NCI-H2081 treated with DMSO at 0.1 percent for 48 hours (cell line): ENCODE measurements around the gene WDR54.
"Not testable (repeated sequence)": the region's sequence is repeated elsewhere in the genome, so short reads cannot be mapped to it uniquely, and the experiment has no call there.

Experiments
- DNase-seq: peaks from one replicate; lab custom pipeline; 2025; lab: John Stamatoyannopoulos, UW

The WDR54 gene

DNA sequence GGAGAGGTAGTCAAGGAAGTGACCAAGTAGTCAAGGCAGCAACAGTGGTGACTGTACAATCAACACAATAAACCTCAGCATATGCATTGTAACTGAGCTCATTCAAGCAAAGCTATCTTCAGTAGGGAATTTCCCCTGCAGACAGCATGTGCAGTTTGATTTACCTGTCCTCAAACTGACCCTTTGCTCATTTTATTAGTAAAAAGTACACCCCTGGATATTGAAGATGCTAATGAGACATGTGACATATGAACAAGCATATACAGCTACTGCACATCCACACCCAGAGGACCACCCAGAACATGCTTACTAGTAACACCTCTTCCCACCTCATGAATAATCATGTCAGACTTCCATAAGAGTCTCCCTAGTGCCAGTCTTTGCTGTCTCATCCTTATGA, 15.5 kb upstream of the WDR54 start:
- DNase-seq: no peak

DNA sequence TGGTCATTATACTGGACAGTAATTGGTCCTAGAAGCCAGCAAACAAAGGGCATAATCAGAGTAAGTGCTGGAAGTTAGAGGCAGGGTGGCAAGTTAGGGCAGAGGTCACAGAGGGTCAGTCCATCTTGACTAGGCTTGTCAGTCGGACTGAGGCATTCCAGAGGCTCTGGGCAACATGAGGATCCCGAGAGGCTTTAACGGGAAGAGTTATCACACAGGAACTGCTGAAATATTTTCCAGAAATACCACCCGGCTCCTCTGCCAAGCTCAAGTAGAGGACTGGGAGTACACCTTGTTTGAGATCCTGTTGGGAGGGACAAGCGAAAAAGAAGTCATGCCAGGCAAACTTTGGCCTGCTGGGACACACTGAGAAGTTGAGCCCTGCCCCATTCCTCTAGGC, 13.8 kb upstream of the WDR54 start:
- no peak for DNase-seq

DNA sequence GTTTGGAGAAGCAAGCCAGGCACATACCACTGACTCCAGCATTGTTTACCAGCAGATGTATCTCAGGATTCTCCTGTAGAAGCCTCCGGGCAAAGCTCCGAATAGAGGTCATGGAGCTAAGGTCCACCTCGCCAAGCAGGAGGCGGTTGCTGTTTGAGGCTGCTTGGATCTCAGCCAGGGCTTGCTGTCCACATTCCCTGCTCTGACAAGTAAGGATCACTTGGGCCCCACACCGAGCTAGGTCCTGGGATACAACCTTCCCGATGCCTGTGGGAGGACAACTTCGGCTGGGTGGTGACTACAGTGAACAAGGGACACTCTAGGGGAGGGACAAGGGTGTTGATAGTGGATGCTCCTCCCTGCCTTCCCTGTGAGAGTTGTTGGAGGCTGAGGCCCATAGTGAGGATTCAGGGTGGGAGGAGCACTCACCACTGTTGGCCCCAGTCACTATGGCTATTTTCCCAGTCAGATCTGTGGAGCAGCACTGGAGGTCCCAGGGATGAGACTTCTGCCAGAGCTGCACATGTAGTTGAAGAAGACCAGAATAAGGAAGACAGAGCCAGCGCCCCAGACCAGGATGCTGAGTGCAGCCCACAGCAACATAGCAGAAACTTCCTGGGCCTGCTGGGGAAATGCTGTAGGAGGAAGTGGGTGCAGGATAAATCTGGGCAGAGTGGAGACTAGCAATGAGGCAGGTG, 8.4 kb upstream of the WDR54 start:
- DNase-seq: no peak

DNA sequence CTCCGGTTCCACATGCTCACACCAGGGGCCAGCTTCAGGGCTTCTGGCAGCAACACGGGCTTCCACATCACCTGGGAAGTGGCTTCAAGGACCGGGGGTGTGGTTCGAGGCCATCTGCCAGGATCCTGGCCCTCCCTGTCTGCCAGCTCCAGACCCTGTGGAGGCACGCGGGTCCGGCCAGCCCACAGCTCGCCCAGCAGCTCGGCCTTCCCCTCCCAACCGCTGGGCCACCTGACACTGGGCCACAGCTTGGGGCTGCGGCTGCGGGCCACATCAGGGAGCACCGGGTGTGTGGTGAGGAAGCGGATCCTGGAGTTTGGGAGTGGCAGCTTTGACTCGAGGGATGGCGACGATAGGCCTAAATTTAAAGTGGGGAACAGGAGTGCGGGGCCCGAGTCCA, 7.1 kb upstream of the WDR54 start:
- no peak for DNase-seq

DNA sequence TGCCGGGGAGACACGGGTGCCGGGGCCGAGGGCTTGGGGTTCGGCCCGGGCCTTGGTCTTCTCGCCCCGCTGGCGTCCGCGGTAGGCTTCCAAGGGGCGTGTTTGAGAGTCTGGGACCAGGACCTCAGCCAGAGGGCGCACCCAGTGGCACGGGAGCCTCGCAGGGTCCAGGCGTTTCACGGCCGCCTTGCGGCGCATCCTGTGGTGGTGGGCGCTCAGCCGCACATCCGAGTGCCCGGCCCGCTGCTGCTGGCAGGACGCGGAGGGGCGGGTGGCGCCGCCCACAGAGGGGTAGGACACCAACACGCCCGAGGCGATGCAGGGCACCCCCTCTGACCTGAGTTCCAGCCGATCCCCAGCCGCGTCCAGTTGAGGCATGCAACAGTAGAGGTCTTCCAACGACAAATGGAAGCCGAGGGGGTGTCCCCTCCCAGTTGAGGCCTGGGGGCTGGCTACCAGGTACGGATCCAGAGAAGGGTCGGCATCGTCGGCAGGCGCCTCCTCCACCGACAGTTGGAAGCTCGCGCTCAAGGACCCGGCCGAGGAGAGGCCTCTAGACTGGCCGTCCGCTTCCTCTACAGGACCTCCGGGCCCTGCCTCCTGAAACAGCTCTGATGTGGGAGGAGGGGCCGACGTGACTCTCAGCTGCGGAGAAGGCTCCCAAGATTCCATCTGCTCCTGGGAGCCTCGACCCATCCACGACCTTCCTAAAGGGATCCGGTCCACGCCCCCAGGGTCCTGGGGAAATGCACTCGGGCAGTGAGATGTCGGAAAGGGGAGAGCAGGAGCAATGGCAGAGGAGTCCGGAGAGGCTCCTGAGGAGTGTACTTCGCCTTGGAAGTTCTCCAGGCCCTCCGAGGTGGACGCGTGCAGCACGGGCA, 6.4 kb upstream of the WDR54 start:
- no peak for DNase-seq

DNA sequence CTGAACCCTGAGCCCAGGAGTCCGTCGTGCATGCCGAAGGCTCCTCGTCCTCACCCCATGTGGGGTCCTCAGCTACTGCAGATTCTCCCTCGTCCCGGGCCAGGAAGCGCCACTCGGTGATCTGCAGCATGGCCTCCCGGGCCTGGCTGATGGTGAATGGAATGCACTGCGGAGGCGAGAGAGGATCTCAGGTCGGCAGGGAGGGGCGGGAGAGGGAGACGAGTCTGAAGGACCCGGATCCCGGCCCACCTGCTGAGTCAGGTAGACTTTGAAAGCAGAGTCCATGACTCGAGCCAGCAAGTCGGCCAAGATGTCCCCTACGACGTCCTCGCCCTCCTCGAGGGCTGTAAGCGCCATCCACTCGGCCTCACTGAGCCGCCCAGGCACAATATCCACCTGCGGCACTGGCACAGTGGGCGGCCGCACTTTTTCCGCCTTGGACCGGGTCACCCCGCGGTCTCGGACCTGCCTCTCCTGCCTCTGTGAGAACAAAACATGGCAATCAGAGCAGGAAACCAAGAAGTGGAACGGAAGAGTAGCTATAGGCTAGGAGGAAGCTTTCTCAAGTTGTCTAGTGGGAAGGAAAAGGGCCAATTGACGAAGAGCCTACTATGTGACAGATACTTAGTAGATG, 5.7 kb upstream of the WDR54 start:
- no peak for DNase-seq

DNA sequence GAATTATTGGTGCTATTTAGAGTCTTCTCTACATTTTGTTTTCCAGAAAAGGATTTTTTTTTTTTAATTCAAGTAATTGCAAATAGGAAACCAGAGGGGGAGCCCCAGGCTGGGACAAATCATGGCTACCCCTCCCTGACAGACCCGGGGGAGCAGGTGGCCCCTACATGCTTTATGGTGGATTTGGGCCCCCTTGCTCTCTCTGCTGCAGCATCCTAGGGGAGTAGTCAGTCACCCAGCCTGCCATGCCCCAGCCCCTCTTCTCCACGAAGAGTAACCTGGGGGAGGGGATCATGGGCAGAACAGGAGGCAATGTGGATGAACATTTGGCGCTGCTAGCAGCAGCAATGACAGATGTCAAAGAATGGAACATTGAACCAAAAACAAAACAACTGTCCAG, 4.8 kb upstream of the WDR54 start:
- DNase-seq: no peak

DNA sequence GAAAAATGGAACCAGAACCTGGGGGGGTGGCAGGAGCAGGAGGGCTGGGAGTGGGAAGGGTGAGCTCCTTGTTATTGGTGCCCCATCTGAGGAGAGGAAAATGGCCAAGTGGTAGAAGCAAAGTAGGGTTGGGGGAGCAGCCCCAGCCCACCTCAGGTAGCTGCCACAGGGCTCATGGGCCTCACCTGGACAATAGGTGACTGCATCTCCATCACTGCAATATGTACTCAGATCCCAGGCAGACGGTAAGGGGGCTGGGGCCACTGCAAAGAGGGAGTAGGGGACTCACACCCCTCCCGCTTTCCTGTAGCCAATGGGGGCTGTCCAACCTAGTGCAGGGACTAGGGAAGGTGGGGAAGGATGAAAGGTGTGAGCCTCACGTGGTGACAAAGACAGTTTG, 4.3 kb upstream of the WDR54 start:
- DNase-seq: no peak

DNA sequence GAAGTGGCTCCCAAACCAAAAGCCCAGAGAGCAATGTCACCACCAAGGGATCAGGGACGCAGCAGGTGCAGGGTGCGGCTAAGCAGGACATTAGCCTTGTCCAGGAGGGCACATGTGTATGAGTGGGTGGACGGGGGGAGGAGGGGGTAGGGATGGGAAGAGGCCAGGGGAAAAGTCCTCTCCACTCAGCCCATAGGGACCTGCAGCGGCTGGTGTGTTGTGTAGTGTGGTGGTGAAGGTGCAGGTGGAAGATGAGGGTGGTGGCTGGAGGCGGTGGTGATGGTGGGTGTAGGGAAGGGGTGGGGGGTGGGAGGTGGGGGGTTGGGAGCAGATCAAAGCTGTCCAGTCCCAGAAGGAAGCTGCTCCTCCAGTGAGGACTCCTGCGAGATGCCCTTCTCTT, 3.8 kb upstream of the WDR54 start:
- DNase-seq: no peak

DNA sequence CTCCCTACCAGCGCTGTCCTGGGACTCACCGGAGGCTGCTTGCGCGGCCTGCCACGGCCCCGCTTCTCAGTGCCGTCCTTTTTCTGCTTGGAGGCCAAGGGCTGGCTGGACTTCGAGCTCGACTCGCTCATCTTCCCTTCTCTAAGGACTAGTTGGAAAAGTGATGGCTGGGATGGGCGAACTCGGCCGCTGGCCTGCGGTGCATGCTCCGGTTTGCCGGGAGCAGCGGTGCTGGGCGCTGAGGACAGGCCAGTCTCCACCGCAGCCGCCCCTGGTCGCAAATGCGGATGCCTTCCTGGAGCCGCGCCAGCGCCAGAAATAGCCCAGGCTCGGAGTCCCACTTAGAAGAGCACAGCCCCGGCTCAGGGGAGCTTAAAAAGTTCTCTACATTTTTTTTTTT, 3.2 kb upstream of the WDR54 start:
- DNase-seq: no peak

DNA sequence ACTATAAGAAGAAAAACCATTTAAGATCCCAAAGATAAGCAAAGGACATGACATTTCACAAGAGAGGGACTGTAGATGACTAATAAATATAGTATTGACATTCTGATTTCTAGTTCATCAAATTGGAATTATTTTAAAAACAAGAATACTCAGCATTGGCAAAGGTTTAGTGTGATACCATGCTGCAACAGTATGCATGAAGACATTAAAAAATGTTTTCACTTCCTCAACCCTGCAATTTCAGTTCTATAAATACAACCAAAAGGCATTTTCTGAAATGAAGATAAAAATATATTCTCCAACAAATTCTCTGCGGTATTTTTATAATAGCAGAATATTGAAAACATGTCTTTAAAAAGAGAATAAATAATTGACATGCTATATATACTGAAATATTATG, 2.2 kb upstream of the WDR54 start:
- DNase-seq: no peak

DNA sequence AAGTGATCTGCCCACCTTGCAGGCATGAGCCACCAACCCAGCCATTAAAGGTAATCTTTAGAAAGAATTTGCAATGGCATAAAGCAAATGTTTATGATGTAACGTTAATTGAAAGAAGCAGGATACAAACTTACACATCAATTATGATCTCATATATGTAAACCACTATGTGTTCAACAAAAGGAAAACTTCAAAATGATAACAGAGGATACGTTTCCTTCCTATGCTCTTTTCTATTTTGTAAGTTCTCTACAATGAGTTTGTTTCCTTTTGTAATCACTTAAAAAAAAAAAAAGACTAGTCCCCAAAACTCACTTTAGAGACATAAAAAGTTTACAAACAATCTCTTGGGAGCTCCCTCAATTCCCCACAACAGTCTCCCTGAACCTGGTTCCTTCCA, 1.5 kb upstream of the WDR54 start:
- DNase-seq: no peak

DNA sequence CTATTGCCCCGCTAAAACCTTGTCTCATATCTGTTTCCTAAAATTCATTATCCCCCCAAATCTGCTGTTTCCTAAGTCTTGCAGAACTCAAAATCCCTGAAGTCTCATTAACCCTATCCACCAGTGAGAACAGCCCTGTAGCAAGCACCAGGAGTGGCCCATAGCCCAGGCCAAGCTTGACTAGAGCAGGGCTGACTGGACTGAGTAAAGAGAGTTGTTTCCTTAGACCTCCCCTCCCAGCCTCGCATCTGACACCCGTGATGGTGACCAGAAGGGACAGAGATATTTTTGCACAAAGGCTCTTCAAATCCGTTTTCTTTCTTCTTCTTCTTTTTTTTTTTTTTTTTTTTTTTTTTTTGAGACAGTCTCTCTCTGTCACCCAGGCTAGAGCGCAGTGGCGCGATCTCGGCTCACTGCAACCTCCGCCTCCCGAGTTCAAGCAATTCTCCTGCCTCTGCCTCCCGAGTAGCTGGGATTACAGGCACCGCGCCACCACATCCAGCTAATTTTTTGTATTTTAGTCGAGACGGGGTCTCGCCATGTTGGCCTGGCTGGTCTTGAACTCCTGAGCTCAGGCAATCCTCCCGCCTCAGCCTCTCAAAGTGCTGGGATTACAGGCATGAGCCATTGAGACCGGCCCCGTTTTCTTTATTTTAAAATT, 957 bp upstream of the WDR54 start:
- DNase-seq: not testable (repeated sequence)

DNA sequence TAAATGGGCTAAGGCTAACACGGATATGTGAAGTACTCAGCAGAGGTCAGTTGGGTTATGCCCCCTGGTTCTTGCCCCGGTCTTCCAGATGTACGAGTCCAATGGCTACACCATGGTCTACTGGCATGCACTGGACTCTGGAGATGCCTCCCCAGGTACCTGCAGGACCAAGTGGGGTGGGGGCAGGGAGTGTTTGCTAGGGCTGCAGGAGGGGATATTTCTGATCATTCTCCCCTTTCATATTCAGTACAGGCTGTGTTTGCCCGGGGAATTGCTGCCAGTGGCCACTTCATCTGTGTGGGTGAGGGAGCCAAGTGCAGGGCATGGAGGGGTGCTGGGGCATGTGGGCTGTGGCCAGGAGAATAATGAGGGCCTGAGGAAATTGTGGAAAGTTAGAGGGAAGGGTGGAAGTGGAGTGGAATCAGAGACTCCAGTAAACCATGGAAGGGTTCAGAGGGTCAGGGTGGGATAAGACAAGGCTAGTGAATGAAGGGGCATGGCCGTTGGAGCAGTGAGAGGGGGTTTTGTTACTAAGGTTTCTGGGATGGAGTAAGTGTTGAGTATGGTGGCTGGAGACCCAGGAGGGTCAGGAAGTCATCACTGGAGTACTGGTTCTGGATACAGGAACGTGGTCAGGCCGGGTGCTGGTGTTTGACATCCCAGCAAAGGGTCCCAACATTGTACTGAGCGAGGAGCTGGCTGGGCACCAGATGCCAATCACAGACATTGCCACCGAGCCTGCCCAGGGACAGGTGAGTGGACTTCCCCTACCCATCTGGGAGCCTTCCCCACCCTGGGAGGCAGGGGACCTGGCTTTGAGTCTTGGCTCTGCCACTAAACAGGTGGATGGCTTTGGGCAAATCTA, 1.9 kb downstream of the WDR54 start:
- no peak for DNase-seq

DNA sequence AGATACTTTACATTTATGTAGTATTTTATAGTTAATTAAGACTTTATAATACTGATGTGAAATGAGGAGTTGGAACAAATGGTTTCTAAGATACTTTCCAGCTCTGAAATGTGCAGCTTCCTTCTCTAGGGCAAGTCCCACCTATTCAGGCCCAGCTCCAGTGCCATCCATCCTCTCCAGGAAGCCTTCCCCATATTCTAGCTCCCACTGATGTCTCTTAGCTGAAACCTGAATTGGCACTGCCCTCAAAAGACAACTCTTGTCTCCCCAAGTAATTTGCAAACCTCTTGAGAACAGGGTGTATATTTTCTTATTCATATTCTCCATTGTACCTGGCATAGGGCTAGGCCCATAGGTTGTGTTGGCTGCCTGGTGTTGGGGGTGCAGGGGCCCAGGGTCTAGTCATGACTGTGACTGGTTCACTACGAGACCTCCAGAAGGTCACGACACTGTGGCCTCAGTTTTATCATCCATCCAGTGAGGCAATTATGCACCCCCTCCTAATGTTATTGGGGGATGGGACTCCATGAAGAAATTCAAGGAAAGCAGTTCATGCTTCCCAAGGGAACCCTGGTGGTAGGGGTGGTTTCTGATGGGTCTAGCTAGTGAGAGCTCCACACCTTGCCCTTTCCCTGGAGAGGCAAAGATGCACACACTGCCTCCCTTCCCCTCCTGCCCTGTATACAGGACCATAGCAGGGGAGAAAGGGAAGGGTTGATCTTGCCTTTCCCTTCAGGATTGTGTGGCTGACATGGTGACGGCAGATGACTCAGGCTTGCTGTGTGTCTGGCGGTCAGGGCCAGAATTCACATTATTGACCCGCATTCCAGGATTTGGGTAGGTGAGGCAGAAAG, 2.8 kb downstream of the WDR54 start:
- DNase-seq: no peak

DNA sequence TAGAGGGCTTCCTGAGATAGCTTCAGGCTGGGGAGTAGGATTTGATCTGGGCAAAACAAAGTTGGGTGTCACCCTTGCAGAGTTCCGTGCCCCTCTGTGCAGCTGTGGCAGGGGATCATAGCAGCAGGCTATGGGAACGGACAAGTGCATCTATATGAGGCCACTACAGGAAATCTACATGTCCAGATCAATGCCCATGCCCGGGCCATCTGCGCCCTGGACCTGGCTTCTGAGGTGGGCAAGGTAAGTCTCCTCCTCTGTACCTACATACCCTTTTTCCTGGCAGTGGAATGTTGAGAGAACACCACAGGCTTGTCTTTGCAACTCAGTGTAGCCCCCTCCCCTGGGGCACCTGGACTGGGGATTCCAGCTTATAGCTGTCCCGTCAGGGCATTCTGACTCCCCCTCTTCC, 3.5 kb downstream of the WDR54 start:
- no peak for DNase-seq

DNA sequence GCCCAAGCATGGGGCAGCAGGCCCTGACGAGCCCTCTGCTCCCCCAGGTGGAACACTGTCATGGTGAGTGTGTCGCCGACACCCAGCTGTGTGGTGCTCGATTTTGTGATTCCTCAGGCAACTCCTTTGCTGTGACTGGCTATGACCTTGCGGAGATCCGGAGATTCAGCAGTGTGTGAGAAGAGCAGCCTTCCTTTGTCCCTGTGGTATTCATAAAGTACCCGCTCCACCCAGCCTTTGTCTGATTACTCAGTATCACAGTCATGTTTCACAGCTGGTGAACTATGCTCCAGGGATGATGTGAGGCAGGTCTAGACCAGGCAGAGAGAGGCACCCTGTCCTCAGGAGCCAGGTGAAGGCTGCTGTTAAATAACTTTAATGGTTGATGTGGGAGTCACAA, 4.0 kb downstream of the WDR54 start:
- DNase-seq: no peak

DNA sequence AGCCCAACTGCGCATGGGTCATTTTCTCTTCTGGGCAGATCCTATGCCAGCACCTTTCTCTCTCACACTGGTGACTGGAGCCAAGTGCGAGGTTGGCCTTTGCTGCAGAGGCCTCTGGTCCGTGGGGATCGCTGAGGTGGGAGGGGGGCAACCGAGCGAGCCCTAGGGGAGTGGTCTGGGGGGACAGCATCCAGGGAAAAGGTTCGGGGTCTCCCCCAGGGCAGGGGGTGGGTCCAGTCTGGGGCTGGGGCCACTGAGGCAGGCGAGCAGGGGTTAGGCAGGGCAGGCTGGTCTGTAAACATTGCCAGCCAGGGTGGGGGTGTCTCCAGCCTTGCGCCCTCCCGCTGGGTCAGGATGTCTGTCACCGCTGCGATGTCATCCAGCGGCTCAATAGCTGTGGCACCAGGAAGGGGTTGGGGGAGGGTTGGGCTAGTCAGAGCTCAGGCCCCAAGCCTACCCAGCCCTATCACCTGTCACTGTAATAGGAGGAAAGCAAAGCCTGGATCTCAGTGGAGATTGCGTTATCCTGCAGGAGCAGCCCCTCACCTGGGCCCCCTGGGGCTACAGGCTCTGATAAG, 4.7 kb downstream of the WDR54 start:
- no peak for DNase-seq

DNA sequence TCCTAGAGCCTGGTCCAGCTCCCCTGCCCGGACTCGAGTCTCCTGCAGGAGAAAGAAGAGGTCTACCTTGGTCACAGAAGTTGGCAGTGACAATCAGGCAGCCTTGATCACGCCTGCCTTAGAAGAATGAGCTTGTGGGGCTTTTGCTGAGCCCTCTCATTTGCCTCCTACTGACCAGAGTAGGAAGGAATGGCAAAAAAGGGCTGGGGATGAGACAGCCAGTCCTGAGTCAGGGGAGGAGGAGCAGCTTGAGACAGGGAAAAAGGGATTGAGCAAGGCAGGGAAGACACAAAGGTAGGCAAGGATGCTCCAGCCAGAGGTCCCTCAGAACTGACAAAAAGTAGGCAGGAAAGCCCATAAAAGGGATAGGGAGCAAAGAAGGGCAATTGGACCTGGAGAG, 6.0 kb downstream of the WDR54 start:
- DNase-seq: no peak

DNA sequence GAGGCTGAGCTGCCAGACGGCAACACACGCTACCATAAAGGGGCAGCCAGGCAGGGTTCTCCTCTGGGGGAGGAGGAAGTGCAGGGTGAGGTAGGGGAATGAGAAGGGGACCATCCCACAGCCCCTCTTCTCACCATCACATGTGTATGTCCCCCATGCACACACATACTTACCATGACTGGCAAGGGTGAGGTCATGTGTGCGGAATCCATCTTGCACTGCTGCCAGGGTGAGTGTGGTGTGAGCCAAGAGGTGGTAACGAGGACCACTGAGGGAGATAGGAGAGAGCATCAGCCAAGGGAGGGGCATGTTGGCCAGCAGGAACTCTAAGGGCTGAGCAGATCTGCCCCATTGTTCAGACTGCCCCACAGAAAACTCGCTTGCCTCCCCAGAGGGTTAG, 7.1 kb downstream of the WDR54 start:
- DNase-seq: no peak
